Measurements from ENCODE around the gene CUX1.

Gene CUX1

DNA sequence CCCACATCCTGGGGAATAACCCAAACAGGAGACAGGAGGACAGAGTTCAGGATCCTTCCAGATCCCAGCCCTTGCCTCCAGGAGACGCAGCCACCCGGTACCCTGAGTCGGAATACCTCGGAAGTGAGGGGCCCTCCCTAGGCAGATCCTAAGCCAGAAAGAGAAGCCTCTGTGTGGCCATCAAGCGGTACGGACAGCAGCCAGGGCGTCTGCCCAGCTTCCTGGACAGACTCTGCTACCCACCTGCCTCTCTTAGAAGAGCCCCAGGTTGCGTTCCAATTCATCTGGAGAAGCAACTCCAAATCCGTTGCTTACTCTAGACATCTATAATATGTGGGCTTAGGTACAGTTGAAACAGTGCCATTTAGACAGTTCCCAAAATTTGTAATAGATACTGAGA, 249.1 kb downstream of the CUX1 start:
- no peak for DNase-seq (ENCODE audit: low read depth in 1 of 2, low spot score in 1 of 2)
- TF ChIP-seq JUND (IDR thresholded peaks at IDR 0.05; ENCODE audit: low read depth), result no peak
- in situ Hi-C loops (cut with HindIII; ENCODE audit: low pct_unique_long_range_greater_than_20kb, low sequenced_read_pairs), result no loop called here

DNA sequence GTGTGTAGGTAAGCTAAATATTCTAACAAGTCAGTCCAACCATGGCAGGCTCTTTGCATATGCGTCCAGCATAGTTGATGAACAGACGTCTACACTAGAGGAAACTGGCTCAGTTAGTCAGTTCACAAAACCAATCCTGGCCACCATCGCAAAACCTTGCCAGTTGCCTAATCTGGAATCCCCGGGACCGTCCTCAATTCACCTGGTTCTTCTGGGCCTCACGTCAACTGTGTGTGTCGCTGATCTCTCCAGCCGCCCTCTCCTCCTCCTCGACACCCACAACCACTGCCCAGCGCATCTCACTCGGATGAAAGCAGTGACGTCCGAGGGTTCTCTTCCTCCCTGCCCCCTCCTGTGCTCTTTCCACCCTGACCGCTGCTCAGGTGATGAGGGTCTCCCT, 251.4 kb downstream of the CUX1 start:
- in situ Hi-C loops (cut with HindIII; ENCODE audit: low pct_unique_long_range_greater_than_20kb, low sequenced_read_pairs), result no loop called here
- no peak for DNase-seq (ENCODE audit: low read depth in 1 of 2, low spot score in 1 of 2)
- TF ChIP-seq JUND (IDR thresholded peaks at IDR 0.05; ENCODE audit: low read depth), result no peak

- no peak for DNase-seq (ENCODE audit: low read depth in 1 of 2, low spot score in 1 of 2)
- in situ Hi-C loops (cut with HindIII; ENCODE audit: low pct_unique_long_range_greater_than_20kb, low sequenced_read_pairs), result no loop called here
- TF ChIP-seq JUND (IDR thresholded peaks at IDR 0.05; ENCODE audit: low read depth), result no peak
Measured at GRCh38 chr7:102069931-102070629, 252.7 kb downstream of the CUX1 start.

- in situ Hi-C loops (cut with HindIII; ENCODE audit: low pct_unique_long_range_greater_than_20kb, low sequenced_read_pairs), result no loop called here
- no peak for DNase-seq (ENCODE audit: low read depth in 1 of 2, low spot score in 1 of 2)
- no peak for TF ChIP-seq JUND (IDR thresholded peaks at IDR 0.05; ENCODE audit: low read depth)
Measured at GRCh38 chr7:102072003-102072402, 254.6 kb downstream of the CUX1 start.

- no peak for DNase-seq (ENCODE audit: low read depth in 1 of 2, low spot score in 1 of 2)
- TF ChIP-seq JUND (IDR thresholded peaks at IDR 0.05; ENCODE audit: low read depth), result no peak
- in situ Hi-C loops (cut with HindIII; ENCODE audit: low pct_unique_long_range_greater_than_20kb, low sequenced_read_pairs), result no loop called here
Measured at GRCh38 chr7:102072636-102073209, 255.3 kb downstream of the CUX1 start.

DNA sequence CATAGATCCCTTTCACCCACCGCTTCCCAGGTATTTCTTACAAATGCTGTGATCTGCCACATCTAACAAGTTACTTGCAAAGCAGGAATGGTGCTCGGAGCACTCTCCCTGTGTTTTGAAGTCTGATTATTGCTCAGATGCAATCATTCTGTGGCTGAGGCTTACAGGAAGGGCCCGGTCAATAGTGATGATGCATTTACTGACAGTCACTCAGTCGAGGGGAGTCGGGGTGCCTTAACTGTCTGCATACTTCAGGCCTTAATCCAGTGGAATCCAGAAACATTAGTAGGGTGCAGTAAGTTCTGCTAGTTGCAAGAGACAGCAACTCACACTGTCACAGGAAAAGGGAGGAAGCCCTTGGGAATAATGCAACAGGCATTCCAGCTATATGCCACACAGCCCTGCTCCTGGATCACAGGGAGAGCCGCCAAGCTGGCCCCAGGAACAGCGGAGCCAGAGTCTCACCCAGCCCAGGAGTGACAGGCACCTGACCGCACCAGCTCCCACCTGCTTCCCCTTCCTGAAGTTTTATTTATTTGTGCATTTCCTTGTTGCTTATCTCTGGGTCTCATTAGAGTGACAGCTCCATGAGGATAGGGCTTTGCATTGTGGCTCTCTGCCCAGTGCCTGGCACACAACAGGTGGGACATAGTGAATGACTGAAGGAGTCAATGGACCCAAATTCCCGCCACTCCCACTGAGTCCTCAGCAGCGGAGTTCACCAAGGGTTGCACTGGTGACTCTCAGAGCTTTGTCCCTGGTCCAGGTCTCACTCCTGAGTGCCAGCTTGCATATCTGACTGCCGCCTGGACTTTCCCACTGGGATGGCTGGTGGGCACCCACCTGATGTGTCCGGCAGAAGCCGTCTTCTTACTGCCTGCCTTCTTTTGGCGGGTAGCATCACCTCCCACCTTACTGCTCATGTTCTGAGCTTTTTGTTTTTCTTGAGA, 256.8 kb downstream of the CUX1 start:
- no peak for DNase-seq (ENCODE audit: low read depth in 1 of 2, low spot score in 1 of 2)
- no peak for TF ChIP-seq JUND (IDR thresholded peaks at IDR 0.05; ENCODE audit: low read depth)
- in situ Hi-C loops (cut with HindIII; ENCODE audit: low pct_unique_long_range_greater_than_20kb, low sequenced_read_pairs), result no loop called here

- no peak for TF ChIP-seq JUND (IDR thresholded peaks at IDR 0.05; ENCODE audit: low read depth)
- DNase-seq (ENCODE audit: low read depth in 1 of 2, low spot score in 1 of 2), result no peak
- in situ Hi-C loops (cut with HindIII; ENCODE audit: low pct_unique_long_range_greater_than_20kb, low sequenced_read_pairs), result no loop called here
Measured at GRCh38 chr7:102075126-102075525, 257.7 kb downstream of the CUX1 start.

DNA sequence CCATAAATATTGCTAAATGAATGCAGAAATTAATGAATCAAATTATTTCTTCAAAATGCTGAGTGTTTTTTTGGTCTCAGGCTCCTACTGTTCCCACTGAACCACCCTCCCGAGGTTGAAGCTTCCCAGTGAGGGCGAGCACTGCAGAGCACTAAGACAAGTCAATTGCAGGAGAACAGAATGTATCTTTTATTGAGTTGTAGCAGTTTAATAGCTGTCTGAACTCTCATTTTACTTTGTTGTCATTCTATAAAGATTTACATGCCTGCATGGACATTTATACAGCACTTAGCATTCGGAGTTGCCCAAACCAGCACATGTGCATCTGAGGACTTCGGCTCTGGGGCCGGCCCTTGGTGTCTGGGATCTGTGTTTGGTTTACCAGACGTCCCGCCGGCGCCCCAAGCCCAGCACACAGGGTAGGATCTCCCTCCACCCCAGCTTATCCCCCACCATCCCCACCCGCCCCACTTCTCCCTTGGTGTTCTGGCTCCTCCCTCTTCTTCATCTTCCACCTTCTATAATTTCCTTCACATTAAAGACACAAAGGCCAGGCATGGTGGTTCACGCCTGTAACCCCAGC, 258.2 kb downstream of the CUX1 start:
- DNase-seq (ENCODE audit: low read depth in 1 of 2, low spot score in 1 of 2), result no peak
- no peak for TF ChIP-seq JUND (IDR thresholded peaks at IDR 0.05; ENCODE audit: low read depth)
- in situ Hi-C loops (cut with HindIII; ENCODE audit: low pct_unique_long_range_greater_than_20kb, low sequenced_read_pairs), result no loop called here

GRCh38 chr7:102077081-102077480, 259.7 kb downstream of the CUX1 start:
- in situ Hi-C loops (cut with HindIII; ENCODE audit: low pct_unique_long_range_greater_than_20kb, low sequenced_read_pairs), result no loop called here
- TF ChIP-seq JUND (IDR thresholded peaks at IDR 0.05; ENCODE audit: low read depth), result no peak
- no peak for DNase-seq (ENCODE audit: low read depth in 1 of 2, low spot score in 1 of 2)

DNA sequence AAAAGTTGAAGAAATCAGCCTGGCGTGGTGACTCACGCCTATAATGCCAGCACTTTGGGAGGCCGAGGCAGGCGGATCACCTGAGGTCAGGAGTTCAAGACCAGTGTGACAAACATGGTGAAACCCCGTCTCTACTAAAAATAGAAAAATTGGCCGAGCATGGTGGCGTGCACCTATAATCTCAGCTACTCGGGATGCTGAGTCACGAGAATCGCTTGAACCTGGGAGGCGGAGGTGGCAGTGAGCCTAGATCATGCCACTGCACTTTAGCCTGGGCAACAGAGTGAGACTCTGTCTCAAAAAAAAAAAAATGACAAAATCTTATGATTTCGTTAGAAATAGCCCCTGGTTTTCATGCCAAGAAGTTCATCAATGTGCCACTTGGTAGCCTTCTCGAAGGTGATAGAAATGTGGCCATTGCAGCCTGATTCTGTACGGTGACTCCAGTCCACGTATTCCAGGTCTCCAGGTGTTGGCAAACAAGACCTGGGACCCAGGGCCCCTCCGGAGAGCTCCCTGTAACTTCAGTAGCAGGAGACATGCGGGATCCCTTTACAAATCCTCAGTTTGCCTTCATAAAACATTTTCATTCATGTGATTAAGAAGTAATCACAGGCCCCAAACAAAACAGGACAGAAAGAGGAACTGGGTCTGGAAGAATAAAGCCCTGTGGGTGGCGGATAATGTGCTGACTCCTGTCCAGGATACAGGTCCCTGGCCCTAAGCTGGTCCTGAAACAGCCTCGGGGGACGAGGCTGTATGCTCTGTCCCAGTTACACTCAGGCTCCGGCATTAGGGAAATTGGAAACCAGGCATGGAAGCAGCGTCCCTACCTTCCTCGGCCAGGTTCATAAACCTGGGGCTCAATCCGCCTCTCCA, 262.0 kb downstream of the CUX1 start:
- DNase-seq (ENCODE audit: low read depth in 1 of 2, low spot score in 1 of 2), result no peak
- in situ Hi-C loops (cut with HindIII; ENCODE audit: low pct_unique_long_range_greater_than_20kb, low sequenced_read_pairs), result no loop called here
- no peak for TF ChIP-seq JUND (IDR thresholded peaks at IDR 0.05; ENCODE audit: low read depth)

- DNase-seq (ENCODE audit: low read depth in 1 of 2, low spot score in 1 of 2), result no peak
- no peak for TF ChIP-seq JUND (IDR thresholded peaks at IDR 0.05; ENCODE audit: low read depth)
Measured at GRCh38 chr7:102080019-102080433, 262.6 kb downstream of the CUX1 start.

More at GRCh38 chr7:102080019-102080433, 262.6 kb downstream of the CUX1 start:
- in situ Hi-C loops (cut with HindIII; ENCODE audit: low pct_unique_long_range_greater_than_20kb, low sequenced_read_pairs), result no loop called here
